Activated T-cell treated with anti-CD3 and anti-CD28 coated beads, Interleukin-2, amount 50 U/mL, for 4 hours (primary cell): ENCODE measurements around the gene CRYBA4. TPM values are rescaled to one million over a fixed set of nuclear protein-coding genes. Genes with fewer than 3 reads are reported as not detected.

Source experiments
- ATAC-seq, 2 donors: fragments of 200-7000 bp; cut with Tn5 transposase; one replicate each; pipeline ENCODE4 v1.10.0; 2021
- DNase-seq: peaks from one replicate; pipeline ENCODE4 v3.0.0-alpha.2; 2020
- H3K27me3 Mint-ChIP-seq: one replicate; pipeline ENCODE4 v1.8.0; 2021; ENCODE audit warnings: low read depth, mixed read lengths
- H3K36me3 Mint-ChIP-seq: one replicate; pipeline ENCODE4 v1.8.0; 2022; ENCODE audit warnings: mixed read lengths; ENCODE audit not compliant: insufficient read depth
- H3K4me1 Mint-ChIP-seq: one replicate; pipeline ENCODE4 v1.8.0; 2021; ENCODE audit warnings: low read depth, mixed read lengths
- H3K4me3 Mint-ChIP-seq: one replicate; pipeline ENCODE4 v1.8.0; 2021; ENCODE audit warnings: mild to moderate bottlenecking, moderate library complexity, mixed read lengths
- H3K9me3 Mint-ChIP-seq: one replicate; pipeline ENCODE4 v1.8.0; 2021; ENCODE audit warnings: mixed read lengths
- total RNA-seq, 3 donors: library from RNA; stranded (reverse); gene quantifications; one replicate each; pipeline ENCODE4 v1.2.1, GENCODE V29; 2021

Gene CRYBA4
- total RNA-seq, 3 donors from 2014 or later = not detected

- Mint-ChIP-seq H3K9me3 (no peaks in the 10 kb centered on the region), H3K4me3 (peak overlapping the region; percentile 96), H3K36me3 (peaks cover 5% of the 10 kb centered on the region), H3K27me3 (no peaks in the 10 kb centered on the region), H3K4me1 (peaks cover 69% of the 10 kb centered on the region)
- DNase-seq (peak; percentile 60), ATAC-seq (peak; percentile 45 to 46)
These were observed 49.7 kb downstream of the CRYBA4 start for GRCh38 chr22:26671317-26672059.

GRCh38 chr22:26672060-26672471 lies 50.3 kb downstream of the CRYBA4 start:
- H3K9me3 Mint-ChIP-seq = no peaks in the 10 kb centered on the region
- peaks cover 72% of the 10 kb centered on the region for H3K4me1 Mint-ChIP-seq
- DNase-seq (no peak), ATAC-seq (peak; percentile 14 to 22)
- peak overlapping the region; percentile 96 for H3K4me3 Mint-ChIP-seq
- peaks cover 5% of the 10 kb centered on the region for H3K36me3 Mint-ChIP-seq
- H3K27me3 Mint-ChIP-seq = no peaks in the 10 kb centered on the region

DNA sequence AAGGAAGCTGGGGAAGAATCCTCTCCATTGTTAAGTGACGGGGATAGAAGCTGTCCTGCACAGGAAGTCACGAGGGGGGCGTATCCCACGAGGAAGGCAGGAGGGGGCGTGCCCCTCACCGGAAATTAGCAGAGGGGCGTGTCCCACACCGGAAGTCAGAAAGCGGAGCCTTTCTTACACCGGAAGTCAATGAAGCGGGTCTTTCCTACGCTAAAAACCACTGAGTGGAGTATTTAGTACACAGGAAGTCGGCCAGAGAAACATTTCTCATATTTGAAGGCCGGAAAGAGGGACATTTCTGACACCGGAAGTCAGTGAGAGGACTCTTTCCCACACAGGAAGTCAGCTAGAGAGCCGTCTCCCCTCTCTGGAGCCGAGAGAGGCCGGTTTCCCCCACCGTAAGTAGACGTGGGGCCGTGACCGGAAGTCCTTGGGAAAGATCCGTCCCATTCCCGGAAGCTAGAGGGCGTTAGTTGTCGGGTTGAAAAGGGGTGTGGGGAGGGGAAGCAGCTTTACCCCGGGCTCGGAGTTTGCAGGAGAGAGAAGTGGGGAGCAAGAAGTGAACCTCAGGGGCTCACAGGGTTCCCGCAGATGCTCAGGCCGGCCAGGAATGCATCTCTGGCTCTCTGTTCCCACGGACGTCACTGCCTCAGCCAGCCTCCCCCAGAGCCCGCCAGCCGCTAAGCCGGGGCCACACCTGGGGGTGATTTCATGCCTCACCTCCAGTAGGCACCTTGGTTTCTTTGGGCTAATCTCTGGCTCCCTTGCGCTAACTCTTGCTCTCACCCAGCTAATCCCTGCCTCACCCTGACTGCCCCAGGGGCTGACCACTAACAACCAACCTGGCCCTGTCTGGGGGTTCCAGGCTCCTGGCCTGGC lies 51.1 kb downstream of the CRYBA4 start:
- H3K27me3 Mint-ChIP-seq = no peaks in the 10 kb centered on the region
- H3K4me1 Mint-ChIP-seq = peaks cover 80% of the 10 kb centered on the region
- no peaks in the 10 kb centered on the region for H3K9me3 Mint-ChIP-seq
- peaks cover 5% of the 10 kb centered on the region for H3K36me3 Mint-ChIP-seq
- DNase-seq (peak; percentile 88), ATAC-seq (peak; percentile 70 to 72)
- H3K4me3 Mint-ChIP-seq = peak overlapping the region; percentile 96

DNA sequence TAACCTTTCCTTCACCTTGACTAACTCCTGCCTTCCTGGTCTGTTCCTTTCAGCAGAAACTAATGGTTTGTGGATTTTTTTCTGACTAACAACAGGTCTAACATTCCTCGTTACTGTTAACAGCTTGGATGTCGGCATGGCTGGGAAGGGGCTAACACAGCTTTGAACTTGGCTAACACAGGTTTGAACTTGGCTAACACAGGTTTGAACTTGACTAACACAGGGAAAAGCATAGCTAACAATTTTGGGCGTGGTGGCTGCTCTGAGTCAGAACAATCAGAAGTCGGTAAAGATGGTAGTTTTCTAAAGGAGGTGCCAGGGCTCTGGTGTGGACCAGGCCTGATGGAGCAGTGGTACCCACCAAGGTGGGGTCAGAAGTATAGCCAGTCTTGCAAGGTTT lies 51.7 kb downstream of the CRYBA4 start:
- H3K27me3 Mint-ChIP-seq = no peaks in the 10 kb centered on the region
- H3K4me1 Mint-ChIP-seq = peaks cover 86% of the 10 kb centered on the region
- DNase-seq (peak; percentile 31), ATAC-seq (peak; percentile 8 to 16)
- H3K36me3 Mint-ChIP-seq = peaks cover 5% of the 10 kb centered on the region
- H3K9me3 Mint-ChIP-seq = no peaks in the 10 kb centered on the region
- peak overlapping the region; percentile 96 for H3K4me3 Mint-ChIP-seq

GRCh38 chr22:26674211-26675190 lies 52.7 kb downstream of the CRYBA4 start:
- H3K4me3 Mint-ChIP-seq = peak overlapping the region; percentile 96
- ATAC-seq = no peak
- no peak for DNase-seq

DNA sequence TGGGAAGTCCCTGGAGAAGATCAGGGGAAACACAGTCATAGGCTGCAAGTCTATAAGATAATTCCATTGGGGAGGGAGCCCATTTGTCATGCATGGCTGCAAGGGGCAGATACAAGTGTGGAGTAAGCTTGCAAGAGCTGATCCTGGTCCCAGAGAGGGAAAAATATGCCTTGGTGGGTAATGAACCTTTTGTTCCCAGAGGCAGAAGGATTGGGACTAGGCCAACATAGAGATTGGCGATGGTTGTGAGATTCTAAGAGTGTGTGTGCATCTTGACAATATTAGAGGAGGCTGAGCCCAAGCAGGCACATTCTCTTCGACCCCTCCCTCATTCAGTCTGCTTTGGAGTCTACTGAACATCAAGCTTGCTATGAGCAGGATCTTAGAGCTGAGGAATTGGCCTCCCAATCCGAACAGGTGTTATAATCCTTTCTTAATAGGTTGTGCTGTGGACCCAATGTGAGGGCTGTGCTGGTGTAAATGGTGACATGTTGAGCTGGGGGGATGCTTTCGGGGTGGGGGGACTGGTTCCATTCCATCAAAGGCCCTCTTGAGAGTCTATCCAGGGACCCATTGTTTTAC lies 54.0 kb downstream of the CRYBA4 start:
- Mint-ChIP-seq H3K36me3 (peaks cover 7% of the 10 kb centered on the region), H3K9me3 (no peaks in the 10 kb centered on the region), H3K4me3 (peak overlapping the region; percentile 96), H3K27me3 (no peaks in the 10 kb centered on the region), H3K4me1 (peaks cover 81% of the 10 kb centered on the region)
- ATAC-seq (no peak), DNase-seq (no peak)

More at GRCh38 chr22:26674211-26675190, 52.7 kb downstream of the CRYBA4 start:
- Mint-ChIP-seq H3K4me1 (peaks cover 84% of the 10 kb centered on the region), H3K27me3 (no peaks in the 10 kb centered on the region), H3K36me3 (peaks cover 5% of the 10 kb centered on the region), H3K9me3 (no peaks in the 10 kb centered on the region)

- Mint-ChIP-seq H3K36me3 (peaks cover 14% of the 10 kb centered on the region), H3K4me3 (no peak overlapping the region), H3K9me3 (no peaks in the 10 kb centered on the region), H3K4me1 (peaks cover 68% of the 10 kb centered on the region), H3K27me3 (no peaks in the 10 kb centered on the region)
- DNase-seq (no peak), ATAC-seq (no peak)
These were observed 55.5 kb downstream of the CRYBA4 start for GRCh38 chr22:26677217-26677616.

DNA sequence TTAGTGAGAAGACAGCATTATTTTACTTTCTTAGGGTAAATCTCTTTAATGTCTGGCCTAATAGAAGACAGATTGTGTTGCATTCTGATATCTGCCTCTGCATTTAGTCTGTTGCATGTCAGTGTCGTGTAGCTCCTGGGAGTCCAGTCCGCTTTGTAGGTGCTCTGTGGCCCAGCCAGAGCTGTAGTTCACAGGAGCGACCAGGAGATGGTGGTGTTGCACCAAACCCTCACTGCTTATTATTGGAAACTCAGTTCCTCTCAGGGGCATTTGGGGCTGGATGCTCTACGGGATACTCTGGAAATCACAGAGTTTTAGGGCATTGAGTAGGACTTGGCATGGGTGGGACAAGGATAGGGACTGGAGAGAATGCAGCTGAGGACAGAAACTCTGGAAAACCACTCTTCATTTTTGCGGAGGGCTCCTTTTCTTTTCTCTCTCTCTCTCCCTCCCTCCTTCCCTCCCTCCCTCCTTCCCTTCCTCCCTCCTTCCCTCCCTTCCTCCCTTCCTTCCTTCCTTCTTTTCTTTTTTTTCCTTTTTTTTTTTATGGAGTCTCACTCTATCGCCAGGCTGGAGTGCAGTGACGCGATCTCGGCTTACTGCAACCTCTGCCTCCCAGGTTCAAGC lies 57.4 kb downstream of the CRYBA4 start:
- ATAC-seq (peak; percentile 82 to 87), DNase-seq (peak; percentile 60)
- Mint-ChIP-seq H3K36me3 (peaks cover 29% of the 10 kb centered on the region), H3K9me3 (no peaks in the 10 kb centered on the region), H3K4me1 (peaks cover 64% of the 10 kb centered on the region), H3K27me3 (no peaks in the 10 kb centered on the region), H3K4me3 (no peak overlapping the region)

Other genes with a start within 250 kb of the CRYBA4 start
- gene ASPHD2, start 192.7 kb upstream of the CRYBA4 start, total RNA-seq = 10 to 100 TPM in 1 of 3 donors, 1 to 10 TPM in 2; 8.2 to 10.4 (median 8.9) TPM
- gene HPS4, start 138.2 kb upstream of the CRYBA4 start, total RNA-seq = 10 to 100 TPM; 30.8 to 34.1 (median 33.8) TPM
- 10 to 100 TPM; 32.5 to 40.4 (median 40.2) TPM for gene SRRD, start 138.1 kb upstream of the CRYBA4 start, total RNA-seq
- 10 to 100 TPM; 52.4 to 68.5 (median 61.0) TPM for gene TFIP11, start 109.5 kb upstream of the CRYBA4 start, total RNA-seq
- gene TPST2, start 31.8 kb upstream of the CRYBA4 start, total RNA-seq = 10 to 100 TPM; 32.5 to 45.4 (median 38.8) TPM
- gene CRYBB1, start 3.9 kb upstream of the CRYBA4 start, total RNA-seq = not detected
- gene MIAT, start 35.6 kb downstream of the CRYBA4 start, total RNA-seq = 10 to 100 TPM in 1 of 3 donors, 1 to 10 TPM in 2; 3.4 to 11.4 (median 9.8) TPM